D721Med (cell line): Measurements from ENCODE around the gene LRRC8E.

Experiments used
- DNase-seq: peaks from one replicate; pipeline ENCODE4 v3.0.0; 2011; ENCODE audit warnings: low spot score; ENCODE audit not compliant: insufficient read length
- FAIRE-seq: peaks from 2 replicates; lab custom pipeline; 2011; peaks lifted over from hg19 to GRCh38; lab: Jason Lieb, UNC
- CTCF ChIP-seq: IDR thresholded peaks from 2 replicates; pipeline ENCODE4 v1.5.1; 2012; ENCODE audit warnings: mild to moderate bottlenecking, control low read depth; ENCODE audit not compliant: insufficient read depth; ENCODE audit errors: missing control alignments

LRRC8E gene

GRCh38 chr19:7921302-7921966 lies 33.1 kb downstream of the LRRC8E start:
- no peak for TF ChIP-seq CTCF
- FAIRE-seq (no peak), DNase-seq (no peak)

GRCh38 chr19:7921967-7922835 lies 33.9 kb downstream of the LRRC8E start:
- TF ChIP-seq CTCF, result no peak
- FAIRE-seq (no peak), DNase-seq (no peak)

- FAIRE-seq (no peak), DNase-seq (no peak)
- TF ChIP-seq CTCF, result no peak
These were observed 34.5 kb downstream of the LRRC8E start for GRCh38 chr19:7922836-7923195.

GRCh38 chr19:7923295-7924191 lies 35.2 kb downstream of the LRRC8E start:
- no peak for FAIRE-seq
- TF ChIP-seq CTCF, result no peak
- no peak for DNase-seq

- FAIRE-seq (no peak), DNase-seq (no peak)
- TF ChIP-seq CTCF, result no peak
These were observed 35.9 kb downstream of the LRRC8E start for GRCh38 chr19:7924241-7924640.

- no peak for DNase-seq
- no peak for TF ChIP-seq CTCF
- FAIRE-seq, result no peak
These were observed 36.4 kb downstream of the LRRC8E start for GRCh38 chr19:7924651-7925170.
